ENCODE results near the gene RHBG.
A peak's percentile ranks its signal among the peaks of the same experiment; 100 is the strongest.

DNA sequence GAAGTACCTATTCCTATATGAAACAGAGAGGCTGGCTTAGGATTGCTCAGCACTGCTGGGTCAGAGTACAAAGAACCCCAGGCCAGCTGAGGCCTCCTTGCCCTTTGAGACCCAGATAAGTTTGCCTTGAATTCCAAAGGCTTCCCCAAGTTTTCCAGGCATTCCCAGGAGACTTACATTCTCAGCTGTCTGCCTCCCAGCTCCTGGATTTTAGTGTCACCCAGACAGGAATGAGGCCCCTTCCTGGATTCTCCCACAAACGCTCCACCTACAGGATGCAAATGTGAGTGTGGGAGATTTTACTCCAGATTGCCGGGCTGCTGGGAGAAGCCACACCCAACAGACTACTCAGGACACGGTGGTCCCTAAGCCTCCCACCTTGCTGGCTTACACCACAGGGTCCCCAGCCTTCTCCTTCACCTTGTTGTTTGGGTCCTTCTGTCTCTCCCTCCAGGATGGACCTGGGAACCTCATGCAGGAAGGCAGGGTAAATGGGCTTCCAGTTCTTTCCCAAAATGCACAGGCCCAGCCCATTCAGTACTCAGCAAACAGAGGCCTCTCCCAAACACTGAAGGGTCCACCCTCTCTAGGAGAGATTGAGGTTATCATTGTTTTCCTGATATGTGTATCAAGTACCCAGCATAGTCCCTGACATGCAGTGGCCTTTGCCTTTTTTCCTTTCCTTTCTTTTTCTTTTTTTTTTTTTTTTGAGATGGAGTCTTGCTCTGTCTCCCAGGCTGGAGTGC lies 10.6 kb downstream of the RHBG start:
- TF ChIP-seq, protein P1, sequence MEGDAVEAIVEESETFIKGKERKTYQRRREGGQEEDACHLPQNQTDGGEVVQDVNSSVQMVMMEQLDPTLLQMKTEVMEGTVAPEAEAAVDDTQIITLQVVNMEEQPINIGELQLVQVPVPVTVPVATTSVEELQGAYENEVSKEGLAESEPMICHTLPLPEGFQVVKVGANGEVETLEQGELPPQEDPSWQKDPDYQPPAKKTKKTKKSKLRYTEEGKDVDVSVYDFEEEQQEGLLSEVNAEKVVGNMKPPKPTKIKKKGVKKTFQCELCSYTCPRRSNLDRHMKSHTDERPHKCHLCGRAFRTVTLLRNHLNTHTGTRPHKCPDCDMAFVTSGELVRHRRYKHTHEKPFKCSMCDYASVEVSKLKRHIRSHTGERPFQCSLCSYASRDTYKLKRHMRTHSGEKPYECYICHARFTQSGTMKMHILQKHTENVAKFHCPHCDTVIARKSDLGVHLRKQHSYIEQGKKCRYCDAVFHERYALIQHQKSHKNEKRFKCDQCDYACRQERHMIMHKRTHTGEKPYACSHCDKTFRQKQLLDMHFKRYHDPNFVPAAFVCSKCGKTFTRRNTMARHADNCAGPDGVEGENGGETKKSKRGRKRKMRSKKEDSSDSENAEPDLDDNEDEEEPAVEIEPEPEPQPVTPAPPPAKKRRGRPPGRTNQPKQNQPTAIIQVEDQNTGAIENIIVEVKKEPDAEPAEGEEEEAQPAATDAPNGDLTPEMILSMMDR (optimal IDR thresholded peaks at IDR 0.05 in 1 of 3, IDR thresholded peaks at IDR 0.05 in 1 of 3, conservative IDR thresholded peaks at IDR 0.05 in 1 of 3; ENCODE audit: extremely low read depth in 1 of 3, insufficient read depth in 2 of 3, low read length in 3 of 3) = peak in 2 of 3 experiments; percentile 15 to 16
- no peak for TF ChIP-seq EZH2 (IDR thresholded peaks at IDR 0.05; ENCODE audit: low read length)

All from keratinocyte (primary cell).